Right cardiac atrium (tissue), 5 donors: Measurements from ENCODE around the gene AGPAT3. TPM values are rescaled to one million over a fixed set of nuclear protein-coding genes. Genes with fewer than 3 reads are reported as not detected.

Experiments
- ATAC-seq, 2 donors: fragments of 200-7000 bp; cut with Tn5 transposase; one replicate each; pipeline versions ENCODE4 v1.8.0 to v1.9.1; 2020; ENCODE audit warnings: moderate library complexity in 2 of 2, mild to moderate bottlenecking in 1 of 2
- DNase-seq, 3 donors: peaks; one replicate each; pipeline ENCODE4 v3.0.0-alpha.2; 2020
- H3K27ac ChIP-seq: one replicate; pipeline ENCODE4 v1.5.1; 2013; ENCODE audit warnings: mild to moderate bottlenecking, low read length, control low read depth, moderate library complexity
- H3K27me3 ChIP-seq: one replicate; pipeline ENCODE4 v1.6.1; 2013; ENCODE audit not compliant: control insufficient read depth, insufficient read depth
- H3K4me1 ChIP-seq: one replicate; pipeline ENCODE4 v1.6.1; 2013; ENCODE audit warnings: low read length; ENCODE audit not compliant: control insufficient read depth, insufficient read depth
- H3K4me3 ChIP-seq: one replicate; pipeline ENCODE4 v1.5.1; 2013; ENCODE audit warnings: low read length, control low read depth
- H3K9me3 ChIP-seq: one replicate; pipeline ENCODE4 v1.6.1; 2013; ENCODE audit warnings: low read length; ENCODE audit not compliant: control insufficient read depth
- WGBS: extraction: QIAGEN DNeasy Blood & Tissue Kit; methylation state at CpG from one replicate; pipeline ENCODE4 v1.1.7; 2013; 5-methylcytosine and 5-hydroxymethylcytosine counted together
- intact Hi-C, 4 donors: fragments of 100-400 bp; cut with DNase I; formaldehyde crosslinking; loops; one replicate each; pipeline versions ENCODE4 v1.11.0 to v1.14.0; 2022 to 2023
- polyA plus RNA-seq: library from polyadenylated mRNA; stranded (reverse); fragments of 200-250 nt; gene quantifications from one replicate; pipeline ENCODE4 v1.2.3, GENCODE V29; 2013
- total RNA-seq, 4 donors: library from RNA; stranded (reverse); fragmentation: NEBNext Ultra II Directional; extraction: Animal tissue kit (Norgen Biotek cat#: 25700); gene quantifications; one replicate each; pipeline ENCODE4 v1.2.1, GENCODE V29; 2021
- donor health status: healthy with polysubstance abuse.
- donor health status: DM: no; HTN: yes; CAD: no.
- donor health status: DM: no; HTN: no; CAD: no.
- donor health status: DM: no; HTN: yes; CAD: no; lungs with severe emphysema.
- donor health status: DM: yes; HTN: yes; CAD: no.

The AGPAT3 gene
- total and polyA plus RNA-seq, 5 donors, result 32.0 to 71.1 (median 58.6) TPM

DNA sequence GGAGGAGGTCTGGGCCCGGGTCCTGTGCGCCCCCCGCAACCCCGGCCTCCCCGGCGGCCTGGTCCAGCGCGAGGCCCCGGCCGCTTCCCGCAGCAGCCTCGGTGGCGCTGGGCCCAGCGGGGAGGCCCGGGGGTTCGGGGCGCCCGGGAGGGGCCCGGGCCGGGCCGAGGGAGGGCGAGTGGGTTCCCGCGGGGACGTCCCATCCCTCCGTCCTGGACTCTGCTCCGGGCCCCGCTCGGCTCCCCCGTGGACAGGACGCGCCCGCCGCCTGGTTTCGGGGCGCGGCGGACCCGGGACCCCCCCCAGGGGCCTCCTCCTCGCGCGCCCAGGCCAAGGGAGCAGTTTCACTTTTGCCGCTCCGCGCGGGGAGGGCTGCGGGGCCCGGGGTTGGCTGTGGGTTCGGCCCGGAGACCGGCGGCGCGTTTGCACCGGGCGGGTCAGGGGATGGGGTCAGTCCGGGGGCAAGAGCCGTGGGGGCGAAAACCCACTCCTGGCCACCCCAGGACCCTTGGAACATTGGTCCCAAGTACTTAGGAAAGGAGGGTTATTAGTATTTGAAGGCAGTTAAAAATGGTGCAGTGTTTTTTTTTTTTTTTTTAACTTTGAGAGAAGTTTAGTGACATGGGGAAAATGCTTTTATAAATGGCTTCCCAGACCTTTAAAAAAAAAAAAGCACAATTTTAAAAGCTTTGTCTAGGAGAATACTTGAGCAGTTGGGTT lies 677 bp downstream of the AGPAT3 start:
- Histone ChIP-seq H3K9me3 (no peaks in the 10 kb centered on the region), H3K4me3 (peak overlapping the region; percentile 93), H3K27me3 (no peaks in the 10 kb centered on the region), H3K27ac (peak overlapping the region; percentile 65), H3K4me1 (peaks cover 7% of the 10 kb centered on the region)
- intact Hi-C loops, result loop anchor here in 3 of 4 donors (5.0 to 10.0 kb wide), 3 partner anchors 59 to 69 kb away; no protein-coding TSS in a partner anchor
- ATAC-seq (peak; percentile 65 to 66), DNase-seq (peak; percentile 60 to 84 (median 79))
- WGBS, result under 1% methylated on average over 59 of the region's 59 CpGs

DNA sequence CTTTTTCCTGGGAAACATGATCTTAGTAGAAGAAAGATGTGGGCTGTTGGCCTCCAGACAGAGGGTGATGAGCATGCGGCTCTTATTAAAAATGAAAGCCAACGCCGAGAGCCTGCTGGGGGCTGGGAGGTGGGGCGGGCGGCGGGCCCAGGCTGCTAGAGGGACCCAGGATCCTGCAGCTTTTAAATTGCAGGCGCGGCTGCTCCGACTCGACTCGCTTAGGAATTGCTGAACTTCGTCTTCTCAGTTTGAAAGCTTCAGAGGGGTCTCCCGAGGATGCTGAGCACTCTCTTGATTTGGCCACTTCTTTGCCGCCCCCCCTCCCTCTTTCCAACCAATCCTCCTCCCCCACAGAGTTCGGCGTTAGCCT lies 1.2 kb downstream of the AGPAT3 start:
- Histone ChIP-seq H3K27ac (peak overlapping the region; percentile 6), H3K4me3 (peak overlapping the region; percentile 93)
- intact Hi-C loops, result loop anchor here in 3 of 4 donors (5.0 to 10.0 kb wide), 3 partner anchors 59 to 69 kb away; no protein-coding TSS in a partner anchor

DNA sequence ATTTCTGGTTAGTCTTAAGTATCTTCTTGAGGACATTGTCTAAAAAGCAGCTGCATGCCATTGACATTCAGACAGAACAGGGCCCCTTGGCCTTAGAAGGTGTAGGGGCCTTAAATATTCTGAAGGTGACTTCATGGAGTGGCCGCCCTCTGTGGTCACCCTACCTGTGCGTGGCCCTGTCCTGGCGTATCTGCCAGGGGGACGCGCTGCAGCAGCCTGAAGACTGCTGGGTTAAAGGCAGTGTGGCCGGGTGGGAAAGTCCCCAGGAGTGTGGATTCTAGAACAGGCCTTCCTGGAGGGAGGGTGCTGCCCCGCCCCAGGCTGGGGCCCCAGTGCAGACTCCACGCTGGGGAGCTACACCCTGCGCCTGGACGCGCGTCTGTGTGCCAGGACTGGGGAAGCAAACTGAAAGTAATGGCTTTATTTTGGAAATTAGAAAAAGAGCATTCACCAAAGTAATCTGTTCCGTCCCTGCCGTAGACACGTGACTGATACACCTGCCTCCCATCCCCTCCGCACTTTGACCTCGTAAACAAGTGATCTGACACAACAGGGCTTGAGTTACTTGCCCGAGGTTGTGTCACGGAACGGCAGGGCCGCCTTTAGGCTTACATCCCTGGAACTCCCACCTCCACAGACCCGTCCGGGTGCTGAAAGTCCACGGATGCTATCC lies 1.8 kb downstream of the AGPAT3 start:
- Histone ChIP-seq H3K4me3 (peak overlapping the region; percentile 93), H3K4me1 (peaks cover 7% of the 10 kb centered on the region), H3K9me3 (no peaks in the 10 kb centered on the region), H3K27ac (peak overlapping the region; percentile 6), H3K27me3 (no peaks in the 10 kb centered on the region)
- ATAC-seq (peak; percentile 27 to 30), DNase-seq (peak in 1 of 3 donors; percentile 69)
- intact Hi-C loops, result loop anchor here in 3 of 4 donors (5.0 to 10.0 kb wide), 3 partner anchors 58 to 68 kb away; no protein-coding TSS in a partner anchor
- WGBS, result 71% methylated on average over 24 of the region's 24 CpGs

More for the DNA sequence above, 1.2 kb downstream of the AGPAT3 start:
- no peaks in the 10 kb centered on the region for H3K27me3 ChIP-seq
- peak; percentile 52 to 57 for ATAC-seq
- H3K9me3 ChIP-seq, result no peaks in the 10 kb centered on the region
- DNase-seq, result peak in 2 of 3 donors; percentile 47 to 76
- peaks cover 7% of the 10 kb centered on the region for H3K4me1 ChIP-seq
- WGBS, result 3% methylated on average over 16 of the region's 16 CpGs

DNA sequence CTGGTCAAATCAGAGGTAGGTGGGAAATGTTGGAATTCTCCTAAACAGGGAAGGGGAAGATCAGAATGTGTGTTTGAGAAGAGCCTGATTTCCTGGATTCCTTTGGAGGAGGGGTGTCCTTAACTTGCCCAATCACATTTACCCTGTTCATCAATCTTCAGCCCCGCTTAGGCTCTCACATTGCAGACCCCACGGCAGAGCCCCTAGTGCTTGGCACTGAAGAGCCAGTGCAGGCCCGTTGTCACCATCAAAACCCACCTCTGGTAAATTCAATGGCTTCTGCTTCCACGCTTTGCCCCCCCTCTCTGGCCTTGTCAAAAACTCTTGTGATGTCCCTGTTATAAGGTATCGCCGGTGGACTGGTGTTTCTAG lies 2.3 kb downstream of the AGPAT3 start:
- Histone ChIP-seq H3K27ac (no peak overlapping the region), H3K4me1 (peaks cover 7% of the 10 kb centered on the region), H3K27me3 (no peaks in the 10 kb centered on the region), H3K4me3 (no peak overlapping the region), H3K9me3 (no peaks in the 10 kb centered on the region)
- intact Hi-C loops, result loop anchor here in 3 of 4 donors (5.0 to 10.0 kb wide), 3 partner anchors 57 to 67 kb away; no protein-coding TSS in a partner anchor
- no peak for DNase-seq
- ATAC-seq, result no peak
- 75% methylated on average over 6 of the region's 6 CpGs for WGBS

DNA sequence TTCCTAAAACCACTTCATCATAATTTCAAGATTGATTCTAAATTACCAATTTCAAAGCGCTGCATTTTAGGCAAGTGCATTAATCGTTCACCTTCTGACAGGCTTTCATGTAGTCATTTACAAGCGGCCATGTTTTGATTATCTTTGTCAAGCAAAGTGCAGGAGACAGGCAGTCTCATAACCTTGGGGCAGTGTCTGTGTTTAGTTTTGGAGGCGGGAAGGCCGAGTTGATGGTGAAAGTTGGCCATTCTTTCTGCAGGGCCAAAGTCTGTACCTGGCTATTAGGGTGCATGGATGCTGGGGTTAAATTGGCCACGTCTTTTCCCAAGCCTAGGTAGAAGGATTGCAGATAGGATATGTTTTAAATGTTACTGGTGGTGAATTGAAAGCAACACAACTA lies 2.9 kb downstream of the AGPAT3 start:
- intact Hi-C loops, result loop anchor here in 3 of 4 donors (5.0 to 10.0 kb wide), 3 partner anchors 57 to 67 kb away; no protein-coding TSS in a partner anchor
- H3K9me3 ChIP-seq, result no peaks in the 10 kb centered on the region
- WGBS, result 78% methylated on average over 6 of the region's 6 CpGs
- H3K27ac ChIP-seq, result no peak overlapping the region
- H3K27me3 ChIP-seq, result no peaks in the 10 kb centered on the region
- no peak overlapping the region for H3K4me3 ChIP-seq
- ATAC-seq (no peak), DNase-seq (no peak)
- H3K4me1 ChIP-seq, result peaks cover 7% of the 10 kb centered on the region

DNA sequence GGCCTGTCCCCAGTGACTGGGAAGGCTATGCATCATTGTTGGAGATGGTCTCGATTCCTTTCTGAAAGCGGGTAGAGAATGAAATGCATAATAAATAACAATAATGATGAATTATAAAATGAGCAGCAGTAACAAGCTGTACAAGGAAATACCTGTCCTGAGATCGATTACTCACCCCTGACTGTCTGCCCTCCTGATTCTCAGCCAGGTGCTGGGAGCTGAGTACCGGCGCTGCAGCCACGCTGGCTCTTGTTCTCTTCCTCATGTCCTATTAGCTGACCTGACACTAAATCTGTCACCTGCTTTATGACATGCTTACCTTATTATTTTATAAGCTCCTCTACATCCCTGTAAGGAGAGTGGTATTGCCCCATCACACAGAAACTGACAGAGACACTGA lies 3.4 kb downstream of the AGPAT3 start:
- peaks cover 7% of the 10 kb centered on the region for H3K4me1 ChIP-seq
- ATAC-seq, result no peak
- no peak overlapping the region for H3K4me3 ChIP-seq
- H3K27ac ChIP-seq, result no peak overlapping the region
- H3K27me3 ChIP-seq, result no peaks in the 10 kb centered on the region
- WGBS, result 87% methylated on average over 6 of the region's 6 CpGs
- no peak for DNase-seq
- intact Hi-C loops, result loop anchor here in 3 of 4 donors (5.0 to 10.0 kb wide), 3 partner anchors 56 to 66 kb away; no protein-coding TSS in a partner anchor
- H3K9me3 ChIP-seq, result no peaks in the 10 kb centered on the region

DNA sequence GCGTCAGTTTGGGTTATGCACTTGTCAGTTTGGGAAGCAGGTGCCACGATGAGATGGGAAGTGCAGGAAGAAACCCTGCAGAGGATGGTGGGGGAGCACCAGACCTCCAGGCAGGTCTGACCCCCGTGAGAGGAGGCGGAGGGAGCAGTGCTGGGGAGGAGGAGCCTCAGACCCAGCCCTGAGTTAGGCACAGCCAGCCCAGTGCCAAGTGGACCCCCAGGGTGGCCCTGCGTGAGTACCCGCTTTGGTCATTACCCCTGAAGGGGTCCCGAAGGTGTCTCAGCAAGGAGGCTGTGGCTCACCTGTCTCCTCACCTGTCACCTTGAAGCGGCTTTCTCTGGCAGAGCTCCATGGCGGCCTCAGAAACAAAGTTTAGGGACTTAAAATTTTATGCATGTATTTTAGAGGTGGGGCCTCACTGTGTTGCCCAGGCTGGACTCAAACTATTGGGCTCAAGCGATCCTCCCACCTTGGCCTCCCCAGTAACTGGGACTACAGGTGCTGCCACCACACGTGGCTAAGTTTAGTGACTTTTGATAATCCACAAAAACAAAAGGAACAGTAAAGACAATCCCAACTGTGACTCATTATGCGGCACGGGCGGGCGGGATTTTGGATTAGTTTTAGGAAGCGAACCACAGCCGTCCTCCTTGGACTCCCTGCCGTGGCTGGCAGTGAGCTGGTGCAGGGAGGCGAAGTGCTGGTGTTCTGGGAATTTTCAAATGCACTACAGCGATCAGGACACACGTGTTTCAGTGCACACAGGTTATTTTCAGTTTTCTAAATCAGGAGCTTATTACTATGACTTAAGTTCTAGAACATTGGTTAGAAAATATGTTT lies 4.7 kb downstream of the AGPAT3 start:
- no peak for ATAC-seq
- no peaks in the 10 kb centered on the region for H3K27me3 ChIP-seq
- H3K4me3 ChIP-seq, result no peak overlapping the region
- DNase-seq, result peak in 1 of 3 donors; percentile 54
- H3K27ac ChIP-seq, result no peak overlapping the region
- no peaks in the 10 kb centered on the region for H3K9me3 ChIP-seq
- intact Hi-C loops, result loop anchor here in 3 of 4 donors (5.0 to 10.0 kb wide), 3 partner anchors 55 to 65 kb away; no protein-coding TSS in a partner anchor
- WGBS, result 89% methylated on average over 21 of the region's 21 CpGs
- H3K4me1 ChIP-seq, result peaks cover 7% of the 10 kb centered on the region

DNA sequence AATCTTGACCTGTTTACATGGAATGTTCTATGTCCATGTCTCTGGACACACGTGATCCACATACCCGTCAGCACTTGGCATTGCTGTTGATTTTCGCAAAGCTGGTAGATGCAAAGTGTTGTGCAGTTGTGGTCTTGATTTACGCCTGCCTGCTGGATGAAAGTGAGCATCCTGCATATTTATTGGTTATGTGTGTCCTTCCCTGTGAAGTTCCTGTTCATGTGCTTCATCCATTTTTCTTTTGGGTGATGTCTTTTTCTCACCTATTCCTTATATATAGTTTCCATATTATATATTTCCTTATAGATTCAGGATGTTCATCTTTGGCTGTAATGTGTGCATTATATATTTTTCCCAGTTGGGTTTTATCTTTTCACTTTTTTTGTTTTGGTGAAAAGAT lies 6.5 kb downstream of the AGPAT3 start:
- H3K27ac ChIP-seq, result no peak overlapping the region
- intact Hi-C loops, result no loop called here
- H3K9me3 ChIP-seq, result no peaks in the 10 kb centered on the region
- WGBS, result 94% methylated on average over 4 of the region's 4 CpGs
- DNase-seq (no peak), ATAC-seq (no peak)
- H3K4me1 ChIP-seq, result peaks cover 7% of the 10 kb centered on the region
- no peaks in the 10 kb centered on the region for H3K27me3 ChIP-seq
- H3K4me3 ChIP-seq, result no peak overlapping the region

DNA sequence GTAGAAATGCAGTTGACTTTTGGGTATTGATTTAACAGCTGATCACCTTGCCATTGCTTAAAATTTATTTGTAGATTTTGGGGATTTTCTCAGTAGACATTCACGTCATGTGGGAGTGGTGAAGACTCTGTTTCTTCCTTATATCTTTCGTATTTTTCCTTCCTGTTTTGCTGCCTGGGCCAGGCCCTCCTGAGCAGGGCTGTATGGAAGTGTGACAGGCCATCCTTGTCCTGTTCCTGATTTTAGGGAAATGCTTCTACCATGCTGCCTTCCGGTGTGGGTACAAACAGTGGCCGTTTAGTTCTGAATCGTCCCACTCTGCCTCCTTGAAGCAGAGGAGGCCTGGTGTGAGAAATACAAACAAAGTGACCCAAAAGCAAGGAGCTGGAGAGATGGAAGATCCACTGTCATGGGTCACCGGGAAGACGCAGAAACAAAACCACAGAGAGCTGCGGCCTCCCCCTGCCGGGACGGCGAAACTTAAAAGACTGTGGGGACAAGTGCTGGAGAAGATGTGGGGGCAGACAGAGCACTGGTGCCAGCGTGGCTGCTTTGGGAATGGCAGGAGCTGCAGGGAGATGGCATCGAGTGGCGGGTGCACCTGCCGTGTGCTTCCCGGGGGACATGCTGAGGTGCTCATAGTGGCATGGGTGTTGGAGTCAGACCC lies 7.6 kb downstream of the AGPAT3 start:
- H3K27ac ChIP-seq, result no peak overlapping the region
- H3K4me1 ChIP-seq, result no peaks in the 10 kb centered on the region

DNA sequence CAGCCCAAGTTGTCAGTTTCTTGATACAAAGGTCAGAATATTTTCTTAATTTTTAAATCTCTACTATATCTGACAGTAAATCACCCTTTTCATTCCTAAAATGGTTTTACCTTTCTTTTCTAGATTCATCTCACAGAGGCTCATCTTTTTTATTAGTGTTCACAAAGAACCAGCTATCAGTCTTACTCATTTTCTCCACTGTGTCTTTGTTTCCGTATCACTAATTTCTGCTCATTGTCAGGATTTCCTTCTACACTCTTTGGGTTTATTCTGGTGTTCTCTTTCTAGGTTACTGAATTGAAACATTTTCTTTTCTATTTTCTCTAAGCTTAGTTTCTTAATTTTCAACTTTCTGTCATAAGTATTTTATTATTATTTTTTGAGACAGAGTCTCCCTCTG lies 8.7 kb downstream of the AGPAT3 start:
- no peaks in the 10 kb centered on the region for H3K4me1 ChIP-seq
- no peaks in the 10 kb centered on the region for H3K27me3 ChIP-seq
- no peak overlapping the region for H3K27ac ChIP-seq
- H3K4me3 ChIP-seq, result no peak overlapping the region
- ATAC-seq (no peak), DNase-seq (no peak)
- 92% methylated on average over 1 of the region's 1 CpG for WGBS
- intact Hi-C loops, result no loop called here
- H3K9me3 ChIP-seq, result no peaks in the 10 kb centered on the region

More for the DNA sequence above, 7.6 kb downstream of the AGPAT3 start:
- intact Hi-C loops, result no loop called here
- ATAC-seq (peak in 1 of 2 donors; percentile 37), DNase-seq (peak in 1 of 3 donors; percentile 49)
- H3K27me3 ChIP-seq, result no peaks in the 10 kb centered on the region
- 88% methylated on average over 16 of the region's 16 CpGs for WGBS
- no peaks in the 10 kb centered on the region for H3K9me3 ChIP-seq
- no peak overlapping the region for H3K4me3 ChIP-seq
